ENCODE results near the gene SAMD11.

- TF ChIP-seq CTCF (IDR thresholded peaks at IDR 0.05; ENCODE audit: insufficient read depth, low read depth, low read length) = no peak
- TF ChIP-seq EZH2 (IDR thresholded peaks at IDR 0.05; ENCODE audit: insufficient read depth, low read length) = no peak
Measured at GRCh38 chr1:910881-911721, 12.6 kb upstream of the SAMD11 start.

All from astrocyte (in vitro differentiated cells and primary cell).